DND-41 (cell line): ENCODE data around the gene USB1.

Source experiments
- EZH2 ChIP-seq: IDR thresholded peaks from 3 replicates; pipeline ENCODE4 v1.6.1; 2012; ENCODE audit warnings: borderline replicate concordance, low read depth, mild to moderate bottlenecking, moderate library complexity, low read length, inconsistent platforms; ENCODE audit not compliant: severe bottlenecking
- TF ChIP-seq, protein P1 (sequence below): IDR thresholded peaks from 2 replicates; pipeline ENCODE4 v1.5.1; 2012; ENCODE audit warnings: borderline replicate concordance, low read length, moderate library complexity, mild to moderate bottlenecking; ENCODE audit not compliant: poor library complexity, severe bottlenecking; ENCODE audit errors: extremely low read depth

GRCh38 chr16:57977418-57978069, 23.7 kb upstream of the USB1 start:
- TF ChIP-seq, protein P1, sequence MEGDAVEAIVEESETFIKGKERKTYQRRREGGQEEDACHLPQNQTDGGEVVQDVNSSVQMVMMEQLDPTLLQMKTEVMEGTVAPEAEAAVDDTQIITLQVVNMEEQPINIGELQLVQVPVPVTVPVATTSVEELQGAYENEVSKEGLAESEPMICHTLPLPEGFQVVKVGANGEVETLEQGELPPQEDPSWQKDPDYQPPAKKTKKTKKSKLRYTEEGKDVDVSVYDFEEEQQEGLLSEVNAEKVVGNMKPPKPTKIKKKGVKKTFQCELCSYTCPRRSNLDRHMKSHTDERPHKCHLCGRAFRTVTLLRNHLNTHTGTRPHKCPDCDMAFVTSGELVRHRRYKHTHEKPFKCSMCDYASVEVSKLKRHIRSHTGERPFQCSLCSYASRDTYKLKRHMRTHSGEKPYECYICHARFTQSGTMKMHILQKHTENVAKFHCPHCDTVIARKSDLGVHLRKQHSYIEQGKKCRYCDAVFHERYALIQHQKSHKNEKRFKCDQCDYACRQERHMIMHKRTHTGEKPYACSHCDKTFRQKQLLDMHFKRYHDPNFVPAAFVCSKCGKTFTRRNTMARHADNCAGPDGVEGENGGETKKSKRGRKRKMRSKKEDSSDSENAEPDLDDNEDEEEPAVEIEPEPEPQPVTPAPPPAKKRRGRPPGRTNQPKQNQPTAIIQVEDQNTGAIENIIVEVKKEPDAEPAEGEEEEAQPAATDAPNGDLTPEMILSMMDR: no peak
- no peak for TF ChIP-seq EZH2
